ENCODE data around the gene TMTC1.
A peak's percentile ranks its signal among the peaks of the same experiment; 100 is the strongest.

The TMTC1 gene

GRCh38 chr12:29610473-29611170, 173.1 kb downstream of the TMTC1 start:
- peak; percentile 69 to 70 for DNase-seq

- no peak for DNase-seq
Observed at GRCh38 chr12:29609431-29610215, 174.1 kb downstream of the TMTC1 start.

GRCh38 chr12:29608581-29608980, 175.2 kb downstream of the TMTC1 start:
- no peak for DNase-seq

- DNase-seq: no peak
Observed at GRCh38 chr12:29599381-29599780, 184.4 kb downstream of the TMTC1 start.

GRCh38 chr12:29595071-29595755, 188.5 kb downstream of the TMTC1 start:
- DNase-seq: no peak

- no peak for DNase-seq
Observed at GRCh38 chr12:29593001-29593400, 190.7 kb downstream of the TMTC1 start.

- no peak for DNase-seq
Observed at GRCh38 chr12:29591140-29592020, 192.4 kb downstream of the TMTC1 start.

GRCh38 chr12:29589851-29590250, 193.9 kb downstream of the TMTC1 start:
- no peak for DNase-seq

GRCh38 chr12:29589286-29589820, 194.4 kb downstream of the TMTC1 start:
- DNase-seq: no peak

- no peak for DNase-seq
Observed at GRCh38 chr12:29582677-29583272, 201.0 kb downstream of the TMTC1 start.

GRCh38 chr12:29582146-29582545, 201.6 kb downstream of the TMTC1 start:
- no peak for DNase-seq

GRCh38 chr12:29581631-29582030, 202.1 kb downstream of the TMTC1 start:
- DNase-seq: no peak

- no peak for DNase-seq
Observed at GRCh38 chr12:29580971-29581370, 202.8 kb downstream of the TMTC1 start.

GRCh38 chr12:29578731-29579130, 205.0 kb downstream of the TMTC1 start:
- no peak for DNase-seq

GRCh38 chr12:29578070-29578469, 205.7 kb downstream of the TMTC1 start:
- no peak for DNase-seq

- DNase-seq: no peak
Observed at GRCh38 chr12:29574500-29574899, 209.2 kb downstream of the TMTC1 start.

GRCh38 chr12:29572938-29573337, 210.8 kb downstream of the TMTC1 start:
- no peak for DNase-seq

- DNase-seq: no peak
Observed at GRCh38 chr12:29572464-29572863, 211.3 kb downstream of the TMTC1 start.

- no peak for DNase-seq
Observed at GRCh38 chr12:29569132-29569757, 214.5 kb downstream of the TMTC1 start.

- no peak for DNase-seq
Observed at GRCh38 chr12:29566441-29566840, 217.3 kb downstream of the TMTC1 start.

- no peak for DNase-seq
Observed at GRCh38 chr12:29565727-29566126, 218.0 kb downstream of the TMTC1 start.

GRCh38 chr12:29564925-29565324, 218.8 kb downstream of the TMTC1 start:
- DNase-seq: no peak
